SIG-M5 treated with dmso at 0.1 percent for 504 hours (cell line): ENCODE measurements around the gene DLGAP4.
"Not testable (repeated sequence)": the region's sequence is repeated elsewhere in the genome, so short reads cannot be mapped to it uniquely, and the experiment has no call there.

Experiments
- DNase-seq: peaks from one replicate; lab custom pipeline; 2025; ENCODE audit not compliant: unreplicated experiment; lab: John Stamatoyannopoulos, UW

The DLGAP4 gene

GRCh38 chr20:36547186-36548005 lies 241.3 kb downstream of the DLGAP4 start:
- DNase-seq = no peak

DNA sequence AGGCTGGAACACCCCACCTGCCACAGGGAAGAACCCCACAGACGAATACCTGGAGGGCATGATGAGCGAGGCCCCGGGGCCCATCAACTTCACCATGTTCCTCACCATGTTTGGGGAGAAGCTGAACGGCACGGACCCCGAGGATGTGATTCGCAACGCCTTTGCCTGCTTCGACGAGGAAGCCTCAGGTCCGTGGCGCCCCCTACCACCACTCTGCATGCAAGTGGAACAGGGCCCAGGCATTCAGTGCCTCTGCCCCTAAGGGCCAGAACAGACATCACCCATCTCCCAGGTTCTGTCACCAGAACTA lies 241.8 kb downstream of the DLGAP4 start:
- DNase-seq = no peak

GRCh38 chr20:36548704-36549627 lies 242.8 kb downstream of the DLGAP4 start:
- no peak for DNase-seq

DNA sequence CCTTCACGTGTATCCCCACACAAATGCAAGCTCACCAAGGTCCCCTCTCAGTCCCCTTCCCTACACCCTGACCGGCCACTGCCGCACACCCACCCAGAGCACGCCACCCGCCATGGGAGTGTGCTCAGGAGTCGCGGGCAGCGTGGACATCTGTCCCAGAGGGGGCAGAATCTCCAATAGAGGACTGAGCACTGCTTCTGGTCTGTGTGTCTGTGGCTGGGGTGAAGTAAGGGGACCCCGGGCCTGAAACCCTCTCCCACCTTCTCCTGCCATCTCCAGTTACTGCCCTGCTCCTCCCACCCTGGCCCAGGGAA lies 243.4 kb downstream of the DLGAP4 start:
- DNase-seq = no peak

DNA sequence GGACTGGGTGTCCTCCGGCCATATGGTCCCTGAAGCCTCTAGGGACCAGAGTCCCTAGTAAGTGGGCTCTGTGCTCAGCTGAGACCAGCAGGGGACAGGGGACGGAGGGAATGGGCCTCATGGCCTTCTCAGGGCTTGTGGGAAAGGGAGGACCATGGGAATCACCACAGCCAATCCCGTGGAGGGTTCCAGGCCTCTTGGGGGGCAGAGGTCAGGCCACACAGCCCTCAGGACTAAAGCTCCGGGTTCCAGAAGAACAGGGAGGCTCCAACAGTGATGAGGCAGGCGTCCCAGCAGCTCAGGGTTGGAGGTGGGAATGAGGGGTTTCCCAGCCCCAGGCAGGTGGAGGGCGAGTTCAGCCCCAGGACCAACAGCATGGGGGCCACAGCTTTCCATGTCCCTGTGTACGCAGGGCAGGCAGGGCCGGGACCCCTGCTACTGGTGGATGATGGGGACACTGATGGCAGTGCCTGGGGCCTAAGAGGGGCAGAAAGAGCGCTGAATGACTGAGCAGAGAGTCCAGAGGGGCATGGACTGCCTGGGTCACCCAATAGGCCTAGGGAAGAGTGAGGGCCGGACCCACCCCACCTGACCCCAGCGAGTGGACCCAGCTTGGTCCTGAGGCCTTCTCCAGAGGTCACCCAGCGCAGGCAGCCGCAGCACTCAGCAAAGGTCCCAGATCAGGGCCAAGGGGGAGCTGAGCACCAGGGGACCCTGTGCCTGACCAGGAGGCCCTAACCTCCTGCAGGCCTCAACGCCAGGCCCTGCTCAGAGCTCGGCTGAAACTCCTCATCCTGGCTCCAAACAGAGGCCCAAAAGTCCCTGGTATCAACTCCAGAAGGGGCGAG lies 244.0 kb downstream of the DLGAP4 start:
- DNase-seq = no peak

DNA sequence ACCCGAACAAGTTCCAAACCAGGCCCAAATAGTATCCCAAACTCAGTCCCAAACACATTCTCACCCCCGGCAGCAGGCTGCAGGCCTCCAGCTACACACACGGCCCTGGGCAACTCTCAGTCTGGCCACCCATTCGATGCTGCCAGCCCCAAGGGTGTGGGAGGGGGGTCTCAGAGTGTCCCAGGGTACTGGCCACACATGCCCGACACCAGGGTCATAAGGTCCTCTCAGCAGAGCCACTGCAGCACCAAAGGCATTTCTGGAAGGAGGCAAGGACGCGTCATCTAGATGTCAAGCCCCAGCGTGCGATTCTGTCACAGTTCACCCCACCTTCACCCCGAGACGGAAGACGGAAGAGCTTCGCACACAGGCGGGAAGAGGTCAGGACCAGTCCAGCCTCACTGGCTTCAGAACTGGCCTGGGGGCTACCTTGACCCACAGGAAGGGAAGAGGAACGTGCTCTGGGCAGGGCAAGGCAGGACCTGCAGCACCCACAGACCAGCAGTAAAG lies 244.7 kb downstream of the DLGAP4 start:
- no peak for DNase-seq

GRCh38 chr20:36555248-36555647 lies 249.1 kb downstream of the DLGAP4 start:
- no peak for DNase-seq

DNA sequence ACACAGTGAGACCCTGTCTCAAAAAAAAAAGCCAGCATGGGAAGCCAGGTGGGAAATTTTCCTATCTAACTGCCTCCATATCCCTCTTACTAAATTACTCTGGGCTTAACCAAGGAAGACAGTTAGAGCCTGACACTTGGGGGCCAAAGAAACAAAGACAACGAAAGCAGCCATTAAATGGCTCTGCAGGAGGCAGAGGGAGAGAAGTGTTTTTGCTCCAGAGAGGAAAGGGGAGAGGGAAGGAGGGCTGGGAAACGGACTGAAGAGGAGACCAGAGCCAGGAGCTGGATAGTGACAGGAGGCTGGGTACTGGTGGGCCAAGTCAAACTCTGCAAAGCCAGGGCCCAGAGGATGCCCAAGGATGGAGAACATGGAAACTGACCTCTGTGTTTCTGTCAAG lies 256.6 kb downstream of the DLGAP4 start:
- DNase-seq = no peak

DNA sequence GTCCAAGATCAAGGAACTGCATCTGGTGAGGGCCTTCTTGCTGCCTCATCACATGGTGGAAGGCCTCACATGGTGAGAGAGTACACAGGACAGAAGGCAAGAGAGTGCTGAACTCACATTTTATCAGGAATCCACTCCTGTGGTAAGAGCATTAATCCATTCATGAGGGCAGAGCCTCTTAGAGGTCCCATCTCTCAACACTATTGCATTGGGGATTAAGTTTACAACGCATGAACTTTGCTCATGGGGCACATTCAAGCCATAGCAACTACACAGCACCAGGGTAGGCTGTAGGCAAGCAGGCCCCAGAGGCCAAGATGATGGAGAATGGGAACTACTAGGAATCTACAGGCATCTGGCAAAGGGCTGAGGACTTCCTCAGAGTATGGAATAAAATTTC lies 257.2 kb downstream of the DLGAP4 start:
- no peak for DNase-seq

- not testable (repeated sequence) for DNase-seq
Observed at GRCh38 chr20:36564078-36564725, 258.1 kb downstream of the DLGAP4 start.

DNA sequence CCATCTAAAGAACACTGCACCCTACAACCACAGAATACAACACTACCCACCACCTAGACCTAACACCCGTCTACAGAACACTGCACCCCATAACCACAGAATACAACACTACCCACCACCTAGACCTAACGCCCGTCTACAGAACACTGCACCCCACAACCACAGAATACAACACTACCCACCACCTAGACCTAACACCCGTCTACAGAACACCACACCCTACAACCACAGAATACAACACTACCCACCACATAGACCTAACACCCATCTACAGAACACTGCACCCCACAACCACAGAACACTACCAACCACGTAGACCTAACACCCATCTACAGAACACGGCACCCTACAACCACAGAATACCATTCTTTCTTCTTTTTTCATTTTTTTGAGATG lies 258.6 kb downstream of the DLGAP4 start:
- not testable (repeated sequence) for DNase-seq

- DNase-seq = no peak
Observed at GRCh38 chr20:36565520-36565919, 259.4 kb downstream of the DLGAP4 start.

GRCh38 chr20:36569847-36570429 lies 263.8 kb downstream of the DLGAP4 start:
- DNase-seq = no peak

DNA sequence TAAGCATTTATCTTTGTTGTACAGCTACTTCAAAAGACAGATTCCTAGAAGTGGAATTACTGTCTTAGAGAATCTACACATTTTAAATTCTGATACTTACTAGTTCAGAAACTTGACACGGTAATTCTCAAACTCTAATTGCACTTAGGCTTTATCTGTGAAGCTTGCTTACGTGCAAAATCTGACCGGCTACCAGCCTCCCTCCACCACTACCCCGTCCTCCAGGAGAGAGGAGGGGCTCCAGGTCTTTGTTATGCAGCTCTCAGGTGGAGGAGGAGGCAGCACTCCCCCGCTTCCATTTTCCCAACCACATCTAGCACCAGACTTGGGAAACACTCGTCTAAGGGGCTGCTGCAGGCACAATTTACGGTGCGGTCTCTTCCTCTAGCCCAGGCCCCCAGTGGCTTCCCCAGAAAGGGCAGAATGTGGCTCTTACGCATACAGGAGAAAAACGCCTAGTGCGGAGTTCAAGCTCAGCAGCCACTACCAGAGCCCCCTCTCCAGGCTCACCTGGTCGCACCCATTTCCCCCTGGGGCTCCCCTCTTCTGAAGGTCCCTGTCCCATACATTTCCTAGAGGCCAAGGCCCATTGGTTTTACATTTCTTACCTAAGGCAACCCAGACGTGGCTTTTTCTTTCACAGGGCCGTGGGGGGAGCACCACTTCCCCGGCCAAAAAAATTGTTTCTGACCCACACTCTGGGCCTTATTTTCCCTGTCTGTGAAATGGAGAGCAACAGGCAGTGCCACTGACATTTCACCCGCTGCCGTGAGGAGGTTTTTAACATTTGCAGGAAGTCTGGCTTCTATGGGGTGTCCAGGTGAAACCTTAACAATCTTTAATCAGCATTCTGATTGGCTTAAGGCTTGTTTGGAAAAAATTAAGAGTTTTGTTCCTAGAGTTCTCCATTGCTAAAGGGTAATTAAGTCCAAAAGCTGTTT lies 265.7 kb downstream of the DLGAP4 start:
- DNase-seq = no peak

GRCh38 chr20:36572701-36573102 lies 266.6 kb downstream of the DLGAP4 start:
- no peak for DNase-seq

DNA sequence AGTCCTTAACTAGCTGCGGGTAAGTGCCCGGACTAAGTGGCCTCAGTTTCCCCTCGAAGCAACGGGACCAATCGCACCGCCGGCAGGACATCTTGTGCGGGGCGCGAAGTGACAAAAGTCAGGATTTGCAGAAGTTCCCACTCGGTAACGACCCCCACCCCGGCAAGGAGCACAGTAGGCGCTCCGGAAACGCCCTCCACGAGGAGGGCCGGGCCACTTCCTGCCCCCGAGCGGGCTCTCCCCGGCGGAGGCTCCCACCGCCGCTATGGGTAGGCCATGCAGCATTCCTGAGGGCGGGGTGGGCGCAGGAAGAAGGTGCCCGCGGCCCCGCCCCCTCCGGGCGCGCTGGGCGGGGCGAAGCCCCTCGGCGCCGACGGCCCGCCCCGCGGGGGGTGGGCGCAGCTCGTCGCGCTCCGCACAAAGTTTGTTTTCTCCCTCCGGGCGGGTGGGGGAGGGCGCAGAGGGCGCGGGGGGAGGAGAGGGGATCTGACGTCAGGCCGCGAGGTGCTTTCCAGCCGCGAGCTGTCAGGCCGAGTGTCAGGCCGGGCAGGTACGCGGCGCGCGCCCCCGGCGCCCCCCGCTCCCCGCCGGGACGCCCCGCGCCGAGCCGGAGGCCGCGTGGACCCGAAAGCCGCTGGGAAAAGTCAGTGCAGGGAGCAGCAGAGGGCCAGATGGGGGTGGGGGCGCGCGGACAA lies 267.1 kb downstream of the DLGAP4 start, which contains the start of gene TGIF2:
Gene TGIF2, plus strand, starts transcription at position 495 of the 695 bp plus-strand sequence. CDS start 5,178 bp downstream, outside the sequence.
- DNase-seq = peak; percentile 79

DNA sequence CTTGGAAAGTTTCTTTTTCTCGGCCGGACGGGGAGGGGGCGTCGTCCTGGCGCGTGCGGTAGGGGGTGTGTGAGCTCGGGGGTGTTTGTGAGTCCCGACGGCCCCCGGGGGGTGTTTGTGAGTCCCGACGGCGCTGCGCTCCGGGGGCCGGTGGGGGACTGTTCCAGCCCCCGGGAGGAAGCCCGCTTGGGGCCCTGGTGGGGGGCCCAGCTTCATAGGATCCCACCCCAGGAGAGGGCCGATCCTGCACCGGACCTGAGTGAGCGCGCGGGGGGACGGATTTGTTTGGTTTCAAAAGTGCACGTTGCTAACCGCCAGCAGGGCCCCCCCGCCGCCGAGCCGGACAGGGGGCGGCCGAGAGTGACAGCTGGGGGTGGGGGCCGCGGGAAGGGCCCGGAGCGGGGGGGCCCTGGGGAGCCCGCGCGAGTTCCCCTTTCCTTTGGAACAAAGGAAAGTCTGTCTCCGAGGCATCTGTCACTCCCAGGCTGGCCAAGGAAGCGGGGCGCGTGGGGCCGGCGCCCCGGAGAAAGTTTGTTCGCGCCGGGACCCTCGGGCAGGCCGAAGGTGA lies 267.7 kb downstream of the DLGAP4 start:
- peak; percentile 78 for DNase-seq
